Measurements from ENCODE around the gene DEDD. TPM values are rescaled to one million over a fixed set of nuclear protein-coding genes. Genes with fewer than 3 reads are reported as not detected.

DEDD gene
- total and polyA plus RNA-seq, 2 donors (not counting 1 experiment from before 2014, with no cell fraction given): 21.6 to 40.3 TPM

- H4K20me1 ChIP-seq (ENCODE audit: control insufficient read depth, extremely low read depth, insufficient read depth, low read length): no peaks in the 10 kb centered on the region
- no peak overlapping the region for H3K9ac ChIP-seq (ENCODE audit: insufficient read depth, low read length)
- no peaks in the 10 kb centered on the region for H3K27me3 ChIP-seq (ENCODE audit: control insufficient read depth, insufficient read depth, low read length)
- H3K9me3 ChIP-seq (ENCODE audit: control insufficient read depth, insufficient read depth, low read depth, low read length): no peaks in the 10 kb centered on the region
- no peak for TF ChIP-seq EZH2 (IDR thresholded peaks at IDR 0.05; ENCODE audit: low read length, missing control alignments)
- TF ChIP-seq CTCF (conservative IDR thresholded peaks at IDR 0.05 in 1 of 2, IDR thresholded peaks at IDR 0.05 in 1 of 2; ENCODE audit: low read depth in 1 of 2, low read length in 2 of 2): no peak
- H3K4me2 ChIP-seq (ENCODE audit: extremely low read depth, insufficient read depth, low read length): no peak overlapping the region
- no peaks in the 10 kb centered on the region for H3K4me1 ChIP-seq (ENCODE audit: control insufficient read depth, extremely low read depth, insufficient read depth, low read length)
- H3K27ac ChIP-seq (ENCODE audit: insufficient read depth, low read length): no peak overlapping the region
- no peaks in the 10 kb centered on the region for H3K36me3 ChIP-seq (ENCODE audit: control insufficient read depth, insufficient read depth, low read length)
- no peak for DNase-seq (ENCODE audit: low read depth in 2 of 2)
- H2AFZ ChIP-seq (ENCODE audit: low read length): no peak overlapping the region
- H3K4me3 ChIP-seq (replicated peaks in 1 of 4; ENCODE audit: control extremely low read depth in 1 of 4, insufficient read depth in 1 of 4, low read depth in 3 of 4, low read length in 4 of 4): no peak overlapping the region
- H3K79me2 ChIP-seq (ENCODE audit: control insufficient read depth, insufficient read depth, low read length): no peaks in the 10 kb centered on the region
Observed at GRCh38 chr1:161076410-161076809, 56.1 kb downstream of the DEDD start.

- Histone ChIP-seq H3K9ac (ENCODE audit: insufficient read depth, low read length) (no peak overlapping the region), H3K4me1 (ENCODE audit: control insufficient read depth, extremely low read depth, insufficient read depth, low read length) (no peaks in the 10 kb centered on the region), H3K27ac (ENCODE audit: insufficient read depth, low read length) (no peak overlapping the region), H3K4me3 (replicated peaks in 1 of 4; ENCODE audit: control extremely low read depth in 1 of 4, insufficient read depth in 1 of 4, low read depth in 3 of 4, low read length in 4 of 4) (no peak overlapping the region), H3K9me3 (ENCODE audit: control insufficient read depth, insufficient read depth, low read depth, low read length) (no peaks in the 10 kb centered on the region), H3K4me2 (ENCODE audit: extremely low read depth, insufficient read depth, low read length) (no peak overlapping the region), H3K27me3 (ENCODE audit: control insufficient read depth, insufficient read depth, low read length) (no peaks in the 10 kb centered on the region), H3K79me2 (ENCODE audit: control insufficient read depth, insufficient read depth, low read length) (no peaks in the 10 kb centered on the region), H4K20me1 (ENCODE audit: control insufficient read depth, extremely low read depth, insufficient read depth, low read length) (no peaks in the 10 kb centered on the region), H2AFZ (ENCODE audit: low read length) (no peak overlapping the region), H3K36me3 (ENCODE audit: control insufficient read depth, insufficient read depth, low read length) (no peaks in the 10 kb centered on the region)
- no peak for DNase-seq (ENCODE audit: low read depth in 2 of 2)
- TF ChIP-seq EZH2 (IDR thresholded peaks at IDR 0.05; ENCODE audit: low read length, missing control alignments) (no peak), CTCF (conservative IDR thresholded peaks at IDR 0.05 in 1 of 2, IDR thresholded peaks at IDR 0.05 in 1 of 2; ENCODE audit: low read depth in 1 of 2, low read length in 2 of 2) (no peak)
Observed at GRCh38 chr1:161074676-161075368, 57.6 kb downstream of the DEDD start.

- no peak overlapping the region for H2AFZ ChIP-seq (ENCODE audit: low read length)
- no peak overlapping the region for H3K4me3 ChIP-seq (replicated peaks in 1 of 4; ENCODE audit: control extremely low read depth in 1 of 4, insufficient read depth in 1 of 4, low read depth in 3 of 4, low read length in 4 of 4)
- TF ChIP-seq CTCF (conservative IDR thresholded peaks at IDR 0.05 in 1 of 2, IDR thresholded peaks at IDR 0.05 in 1 of 2; ENCODE audit: low read depth in 1 of 2, low read length in 2 of 2) (no peak), EZH2 (IDR thresholded peaks at IDR 0.05; ENCODE audit: low read length, missing control alignments) (no peak)
- H3K27ac ChIP-seq (ENCODE audit: insufficient read depth, low read length): no peak overlapping the region
- no peak for DNase-seq (ENCODE audit: low read depth in 2 of 2)
- H3K9me3 ChIP-seq (ENCODE audit: control insufficient read depth, insufficient read depth, low read depth, low read length): no peaks in the 10 kb centered on the region
- no peak overlapping the region for H3K4me2 ChIP-seq (ENCODE audit: extremely low read depth, insufficient read depth, low read length)
- no peaks in the 10 kb centered on the region for H3K4me1 ChIP-seq (ENCODE audit: control insufficient read depth, extremely low read depth, insufficient read depth, low read length)
- no peaks in the 10 kb centered on the region for H3K79me2 ChIP-seq (ENCODE audit: control insufficient read depth, insufficient read depth, low read length)
- H3K27me3 ChIP-seq (ENCODE audit: control insufficient read depth, insufficient read depth, low read length): no peaks in the 10 kb centered on the region
- H4K20me1 ChIP-seq (ENCODE audit: control insufficient read depth, extremely low read depth, insufficient read depth, low read length): no peaks in the 10 kb centered on the region
- no peak overlapping the region for H3K9ac ChIP-seq (ENCODE audit: insufficient read depth, low read length)
- H3K36me3 ChIP-seq (ENCODE audit: control insufficient read depth, insufficient read depth, low read length): no peaks in the 10 kb centered on the region
Observed at GRCh38 chr1:161073474-161074121, 58.9 kb downstream of the DEDD start.
